GM06990 (cell line): Measurements from ENCODE around the gene HMCN1.

Experiments used
- DNase-seq: peaks from one replicate; pipeline ENCODE4 v3.0.0-alpha.2; 2011; ENCODE audit not compliant: insufficient read length; ENCODE audit errors: extremely low read depth
- H3K27me3 ChIP-seq: replicated peaks from 2 replicates; pipeline ENCODE4 v1.6.0; 2011; ENCODE audit warnings: low read length; ENCODE audit not compliant: control insufficient read depth, insufficient read depth
- H3K36me3 ChIP-seq: 2 replicates; pipeline ENCODE4 v1.5.1; 2011; ENCODE audit warnings: low read length; ENCODE audit not compliant: control insufficient read depth, insufficient read depth
- H3K4me3 ChIP-seq: replicated peaks from 2 replicates; pipeline ENCODE4 v1.5.1; 2011; ENCODE audit warnings: low read depth, mild to moderate bottlenecking, control low read depth, low read length
- CTCF ChIP-seq: IDR thresholded peaks from 2 replicates; pipeline ENCODE4 v1.5.1; 2011; ENCODE audit warnings: low read length, control low read depth, mild to moderate bottlenecking, inconsistent platforms; ENCODE audit not compliant: insufficient read depth, poor library complexity, severe bottlenecking

The HMCN1 gene

DNA sequence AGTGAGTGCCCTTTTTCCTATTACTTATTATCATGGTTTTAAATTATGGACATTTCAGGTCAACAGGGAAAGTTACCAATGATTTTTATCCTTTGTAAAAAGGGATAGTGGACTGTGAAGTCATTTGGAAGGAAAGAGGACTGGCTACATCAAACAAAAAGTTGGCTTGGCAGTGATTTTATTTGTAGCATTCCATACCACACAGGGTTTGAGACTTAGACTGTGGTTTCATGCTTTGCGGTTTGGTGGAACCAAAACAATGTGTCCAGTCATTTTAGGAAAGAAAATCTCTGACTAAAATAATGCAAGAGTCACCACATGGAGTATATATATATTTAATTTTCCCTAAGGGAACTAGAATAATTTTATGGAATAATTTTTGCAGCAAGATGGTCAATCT lies 239.5 kb downstream of the HMCN1 start:
- TF ChIP-seq CTCF: no peak
- Histone ChIP-seq H3K36me3 (no peaks in the 10 kb centered on the region), H3K4me3 (no peak overlapping the region), H3K27me3 (no peaks in the 10 kb centered on the region)
- no peak for DNase-seq

DNA sequence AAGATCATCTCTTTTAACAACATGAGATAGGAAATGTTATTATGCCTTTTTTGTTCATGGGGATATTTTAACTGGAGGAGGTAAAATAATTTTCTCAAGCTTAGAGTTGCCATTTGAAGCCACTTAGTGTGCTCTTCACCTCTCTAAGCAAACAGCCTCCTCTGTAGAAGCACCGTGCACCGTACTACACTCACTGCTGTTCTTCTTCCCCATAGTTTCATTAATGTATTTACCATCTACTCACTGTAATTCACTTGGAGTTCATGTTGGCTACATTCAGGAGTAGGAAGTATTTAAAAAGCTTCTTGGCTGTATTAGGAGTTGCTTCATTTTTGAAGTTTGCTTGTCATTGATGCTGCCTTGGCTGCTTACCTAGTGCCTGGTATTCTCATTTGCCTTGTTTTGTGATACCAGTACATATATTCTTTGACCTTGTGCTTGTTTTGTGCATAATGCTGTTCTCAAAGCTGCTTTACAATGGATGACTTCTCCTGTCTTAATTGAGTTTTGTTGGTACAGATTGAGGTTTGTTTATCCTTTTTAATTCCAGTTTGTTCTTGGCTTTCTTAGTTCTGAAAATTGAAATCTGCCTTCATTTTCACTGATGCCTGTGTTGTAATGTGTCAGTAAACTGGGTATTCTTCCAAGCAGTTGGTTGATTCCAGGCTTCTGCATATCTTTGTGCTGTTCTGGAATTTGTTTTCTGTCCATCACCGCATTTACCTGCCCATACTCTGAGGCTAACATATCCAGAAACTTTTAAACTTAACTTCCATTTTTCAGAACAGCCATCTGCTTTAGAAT lies 240.4 kb downstream of the HMCN1 start:
- no peak for DNase-seq
- no peak overlapping the region for H3K4me3 ChIP-seq
- TF ChIP-seq CTCF: no peak

DNA sequence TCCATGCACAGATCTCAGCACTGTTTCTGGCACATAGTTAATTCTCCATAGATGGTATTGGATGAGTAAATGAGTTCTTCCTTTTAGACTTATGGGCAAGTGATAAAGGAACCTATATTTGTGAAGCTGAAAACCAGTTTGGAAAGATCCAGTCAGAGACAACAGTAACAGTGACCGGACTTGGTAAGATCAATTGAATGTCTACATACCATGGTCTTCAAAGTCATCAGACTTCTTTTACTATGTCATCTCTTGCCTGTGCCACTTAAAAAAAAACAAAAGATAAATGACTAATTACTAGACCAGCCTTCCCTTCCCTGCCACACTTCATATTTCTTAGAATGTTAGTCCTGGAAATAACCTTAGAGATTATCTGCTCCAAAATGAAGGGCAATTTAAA lies 246.7 kb downstream of the HMCN1 start:
- Histone ChIP-seq H3K4me3 (no peak overlapping the region), H3K27me3 (no peaks in the 10 kb centered on the region), H3K36me3 (no peaks in the 10 kb centered on the region)
- no peak for TF ChIP-seq CTCF
- no peak for DNase-seq

More for the DNA sequence above, 240.4 kb downstream of the HMCN1 start:
- Histone ChIP-seq H3K36me3 (no peaks in the 10 kb centered on the region), H3K27me3 (no peaks in the 10 kb centered on the region)

DNA sequence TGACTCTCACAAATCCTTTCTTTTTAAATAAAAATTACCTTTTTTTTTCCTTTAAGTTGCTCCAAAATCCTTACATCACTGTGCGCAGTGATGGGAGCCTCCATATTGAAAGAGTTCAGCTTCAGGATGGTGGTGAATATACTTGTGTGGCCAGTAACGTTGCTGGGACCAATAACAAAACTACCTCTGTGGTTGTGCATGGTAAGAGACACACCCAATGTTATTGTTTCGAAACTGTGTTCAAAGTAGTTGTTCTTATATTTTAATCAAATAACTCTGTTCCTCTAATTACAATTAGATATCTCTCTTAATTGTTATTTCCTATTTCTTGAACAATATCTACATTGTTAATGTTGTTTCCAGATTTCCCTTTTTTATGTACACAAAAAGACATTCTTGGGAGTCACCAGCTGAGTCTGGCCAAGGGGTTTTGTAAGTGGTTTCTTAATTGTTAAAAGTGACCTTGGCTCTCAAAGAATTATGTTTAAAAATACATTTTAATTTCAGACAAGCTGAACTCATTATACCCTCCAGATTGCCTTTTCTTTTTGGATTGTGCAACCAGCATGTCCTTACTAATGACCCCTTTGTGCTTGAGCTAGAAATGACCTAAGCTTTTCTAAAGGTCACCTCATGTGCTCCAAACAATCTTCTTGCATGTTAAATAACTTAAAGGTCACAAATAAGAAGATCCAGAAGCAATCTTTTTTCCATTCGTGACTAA lies 250.1 kb downstream of the HMCN1 start:
- Histone ChIP-seq H3K36me3 (no peaks in the 10 kb centered on the region), H3K27me3 (no peaks in the 10 kb centered on the region; the same call in 1 of the 2 replicates), H3K4me3 (no peak overlapping the region)
- TF ChIP-seq CTCF: no peak
- DNase-seq: no peak

- no peak for TF ChIP-seq CTCF
- no peaks in the 10 kb centered on the region for H3K36me3 ChIP-seq
- no peak overlapping the region for H3K4me3 ChIP-seq
- no peaks in the 10 kb centered on the region; the same call in 1 of the 2 replicates for H3K27me3 ChIP-seq
- DNase-seq: no peak
These were observed 253.6 kb downstream of the HMCN1 start for GRCh38 chr1:185987611-185988321.
